ENCODE data around the gene KCND3. TPM values are rescaled to one million over a fixed set of nuclear protein-coding genes. Genes with fewer than 3 reads are reported as not detected.

The KCND3 gene
- total RNA-seq, 2 experiments from 2014 or later = not detected

GRCh38 chr1:111778066-111778465, 211.4 kb downstream of the KCND3 start:
- POLR2A ChIA-PET = no interaction called here
- Mint-ChIP-seq H3K4me1 (no peaks in the 10 kb centered on the region), H3K27me3 (peaks cover 3% of the 10 kb centered on the region), H3K27ac (no peak overlapping the region), H3K4me3 (no peak overlapping the region), H3K36me3 (no peaks in the 10 kb centered on the region), H3K9me3 (no peaks in the 10 kb centered on the region)
- no peak for DNase-seq
- no peak for ATAC-seq (ENCODE audit: low read depth)

GRCh38 chr1:111777301-111777700, 212.2 kb downstream of the KCND3 start:
- DNase-seq (no peak), ATAC-seq (ENCODE audit: low read depth) (no peak)
- POLR2A ChIA-PET = no interaction called here
- Mint-ChIP-seq H3K27me3 (no peaks in the 10 kb centered on the region), H3K9me3 (no peaks in the 10 kb centered on the region), H3K36me3 (no peaks in the 10 kb centered on the region), H3K27ac (no peak overlapping the region), H3K4me1 (no peaks in the 10 kb centered on the region), H3K4me3 (no peak overlapping the region)

- H3K4me1 Mint-ChIP-seq = no peaks in the 10 kb centered on the region
- POLR2A ChIA-PET = no interaction called here
- no peak overlapping the region for H3K4me3 Mint-ChIP-seq
- H3K36me3 Mint-ChIP-seq = no peaks in the 10 kb centered on the region
- DNase-seq (no peak), ATAC-seq (ENCODE audit: low read depth) (no peak)
- no peaks in the 10 kb centered on the region for H3K27me3 Mint-ChIP-seq
- no peaks in the 10 kb centered on the region for H3K9me3 Mint-ChIP-seq
- no peak overlapping the region for H3K27ac Mint-ChIP-seq
These were observed 212.6 kb downstream of the KCND3 start for GRCh38 chr1:111776861-111777260.

- no peaks in the 10 kb centered on the region for H3K27me3 Mint-ChIP-seq
- POLR2A ChIA-PET = no interaction called here
- no peak overlapping the region for H3K4me3 Mint-ChIP-seq
- H3K27ac Mint-ChIP-seq = no peak overlapping the region
- ATAC-seq (ENCODE audit: low read depth) = no peak
- no peak for DNase-seq
- H3K4me1 Mint-ChIP-seq = no peaks in the 10 kb centered on the region
- no peaks in the 10 kb centered on the region for H3K36me3 Mint-ChIP-seq
- no peaks in the 10 kb centered on the region for H3K9me3 Mint-ChIP-seq
These were observed 213.1 kb downstream of the KCND3 start for GRCh38 chr1:111776391-111776790.

GRCh38 chr1:111775966-111776365, 213.5 kb downstream of the KCND3 start:
- no peaks in the 10 kb centered on the region for H3K4me1 Mint-ChIP-seq
- POLR2A ChIA-PET = no interaction called here
- no peak overlapping the region for H3K27ac Mint-ChIP-seq
- H3K27me3 Mint-ChIP-seq = no peaks in the 10 kb centered on the region
- no peak for DNase-seq
- ATAC-seq (ENCODE audit: low read depth) = no peak
- H3K36me3 Mint-ChIP-seq = no peaks in the 10 kb centered on the region
- H3K4me3 Mint-ChIP-seq = no peak overlapping the region
- no peaks in the 10 kb centered on the region for H3K9me3 Mint-ChIP-seq

- Mint-ChIP-seq H3K4me1 (no peaks in the 10 kb centered on the region), H3K27me3 (no peaks in the 10 kb centered on the region), H3K4me3 (no peak overlapping the region), H3K36me3 (peaks cover 6% of the 10 kb centered on the region), H3K27ac (no peak overlapping the region), H3K9me3 (no peaks in the 10 kb centered on the region)
- POLR2A ChIA-PET = no interaction called here
- DNase-seq = no peak
- ATAC-seq (ENCODE audit: low read depth) = no peak
These were observed 218.6 kb downstream of the KCND3 start for GRCh38 chr1:111770916-111771315.

GRCh38 chr1:111769517-111770146, 219.8 kb downstream of the KCND3 start:
- Mint-ChIP-seq H3K4me3 (no peak overlapping the region), H3K27me3 (no peaks in the 10 kb centered on the region), H3K4me1 (peaks cover 1% of the 10 kb centered on the region), H3K36me3 (peaks cover 15% of the 10 kb centered on the region), H3K9me3 (no peaks in the 10 kb centered on the region), H3K27ac (no peak overlapping the region)
- POLR2A ChIA-PET = interaction anchor here (1.6 kb wide), 1 partner anchor 18 kb away, joined by 4 read pairs; no protein-coding TSS in a partner anchor
- no peak for DNase-seq
- ATAC-seq (ENCODE audit: low read depth) = peak; percentile 45

GRCh38 chr1:111768625-111769024, 220.8 kb downstream of the KCND3 start:
- peaks cover 18% of the 10 kb centered on the region for H3K36me3 Mint-ChIP-seq

GRCh38 chr1:111768023-111768422, 221.4 kb downstream of the KCND3 start:
- Mint-ChIP-seq H3K27ac (no peak overlapping the region), H3K27me3 (no peaks in the 10 kb centered on the region), H3K9me3 (no peaks in the 10 kb centered on the region), H3K36me3 (peaks cover 19% of the 10 kb centered on the region), H3K4me1 (peaks cover 2% of the 10 kb centered on the region), H3K4me3 (no peak overlapping the region)
- POLR2A ChIA-PET = no interaction called here
- no peak for DNase-seq
- ATAC-seq (ENCODE audit: low read depth) = no peak

More at GRCh38 chr1:111768625-111769024, 220.8 kb downstream of the KCND3 start:
- DNase-seq = no peak
- no peak for ATAC-seq (ENCODE audit: low read depth)
- Mint-ChIP-seq H3K4me1 (peaks cover 2% of the 10 kb centered on the region), H3K9me3 (no peaks in the 10 kb centered on the region), H3K27me3 (no peaks in the 10 kb centered on the region), H3K4me3 (no peak overlapping the region), H3K27ac (no peak overlapping the region)
- POLR2A ChIA-PET = interaction anchor here (1.6 kb wide), 1 partner anchor 17 kb away, joined by 4 read pairs; no protein-coding TSS in a partner anchor

- POLR2A ChIA-PET = no interaction called here
- H3K36me3 Mint-ChIP-seq = peaks cover 35% of the 10 kb centered on the region
- peaks cover 14% of the 10 kb centered on the region for H3K4me1 Mint-ChIP-seq
- no peaks in the 10 kb centered on the region for H3K9me3 Mint-ChIP-seq
- no peak overlapping the region for H3K4me3 Mint-ChIP-seq
- ATAC-seq (ENCODE audit: low read depth) (no peak), DNase-seq (no peak)
- H3K27ac Mint-ChIP-seq = no peak overlapping the region
- no peaks in the 10 kb centered on the region for H3K27me3 Mint-ChIP-seq
These were observed 227.1 kb downstream of the KCND3 start for GRCh38 chr1:111762332-111762731.

- Mint-ChIP-seq H3K4me1 (peaks cover 19% of the 10 kb centered on the region), H3K4me3 (no peak overlapping the region), H3K27ac (no peak overlapping the region), H3K36me3 (peaks cover 35% of the 10 kb centered on the region), H3K27me3 (no peaks in the 10 kb centered on the region), H3K9me3 (no peaks in the 10 kb centered on the region)
- DNase-seq (no peak), ATAC-seq (ENCODE audit: low read depth) (no peak)
- POLR2A ChIA-PET = no interaction called here
These were observed 227.8 kb downstream of the KCND3 start for GRCh38 chr1:111761717-111762116.

GRCh38 chr1:111758373-111758772, 231.1 kb downstream of the KCND3 start:
- DNase-seq = no peak
- no peaks in the 10 kb centered on the region for H3K9me3 Mint-ChIP-seq
- peaks cover 17% of the 10 kb centered on the region for H3K36me3 Mint-ChIP-seq
- H3K4me1 Mint-ChIP-seq = peaks cover 33% of the 10 kb centered on the region
- no peak overlapping the region for H3K4me3 Mint-ChIP-seq
- POLR2A ChIA-PET = no interaction called here
- no peaks in the 10 kb centered on the region for H3K27me3 Mint-ChIP-seq
- no peak overlapping the region for H3K27ac Mint-ChIP-seq
- ATAC-seq (ENCODE audit: low read depth) = no peak

GRCh38 chr1:111756124-111756513, 233.3 kb downstream of the KCND3 start:
- Mint-ChIP-seq H3K4me1 (peaks cover 36% of the 10 kb centered on the region), H3K36me3 (peaks cover 9% of the 10 kb centered on the region), H3K9me3 (no peaks in the 10 kb centered on the region), H3K27me3 (no peaks in the 10 kb centered on the region), H3K27ac (peak overlapping the region; percentile 99), H3K4me3 (peak overlapping the region; percentile 98)
- ATAC-seq (ENCODE audit: low read depth) (peak; percentile 9), DNase-seq (no peak)
- POLR2A ChIA-PET = interaction anchor here (1.2 to 2.8 kb wide), 3 partner anchors 9 to 249 kb away, joined by 5 to 25 read pairs (median 6); partner anchors contain the start of gene INKA2

- Mint-ChIP-seq H3K4me1 (peaks cover 35% of the 10 kb centered on the region), H3K27ac (peak within 1 kb of the TSS; percentile 99), H3K9me3 (no peaks in the 10 kb centered on the region), H3K36me3 (peaks cover 9% of the 10 kb centered on the region), H3K27me3 (no peaks in the 10 kb centered on the region), H3K4me3 (peak within 1 kb of the TSS; percentile 98)
- DNase-seq (peak; percentile 96), ATAC-seq (ENCODE audit: low read depth) (peak; percentile 85)
- POLR2A ChIA-PET = interaction anchor here (0.6 to 2.8 kb wide), 9 partner anchors 8 to 539 kb away, joined by 3 to 25 read pairs (median 5); partner anchors contain the start of genes ATP5PB, INKA2 and WDR77
These were observed 233.9 kb downstream of the KCND3 start, which contains the start of gene DDX20 for GRCh38 chr1:111755331-111756123. Gene DDX20 (plus strand): TSS chr1:111755901. CDS start chr1:111755925, 24 bp downstream.
